SH-SY5Y (cell line): ENCODE data around the gene LRRC27.

Experiments used
- GATA2 ChIP-seq: IDR thresholded peaks from 2 replicates; pipeline ENCODE4 v1.6.1; 2011; ENCODE audit warnings: mild to moderate bottlenecking, low read depth, low read length
- GATA3 ChIP-seq: IDR thresholded peaks from 2 replicates; pipeline ENCODE4 v1.6.1; 2011; ENCODE audit warnings: low read depth, mild to moderate bottlenecking, low read length, moderate library complexity

- TF ChIP-seq GATA3, result no peak
- TF ChIP-seq GATA2, result no peak
These were observed 37.7 kb downstream of the LRRC27 start for GRCh38 chr10:132369636-132370185.
